ENCODE data around the gene ANXA9. TPM values are rescaled to one million over a fixed set of nuclear protein-coding genes. Genes with fewer than 3 reads are reported as not detected.

The ANXA9 gene
- total and polyA plus RNA-seq, 2 of the 4 experiments (the other 2 are of a cell fraction): 0.21 to 0.36 TPM

DNA sequence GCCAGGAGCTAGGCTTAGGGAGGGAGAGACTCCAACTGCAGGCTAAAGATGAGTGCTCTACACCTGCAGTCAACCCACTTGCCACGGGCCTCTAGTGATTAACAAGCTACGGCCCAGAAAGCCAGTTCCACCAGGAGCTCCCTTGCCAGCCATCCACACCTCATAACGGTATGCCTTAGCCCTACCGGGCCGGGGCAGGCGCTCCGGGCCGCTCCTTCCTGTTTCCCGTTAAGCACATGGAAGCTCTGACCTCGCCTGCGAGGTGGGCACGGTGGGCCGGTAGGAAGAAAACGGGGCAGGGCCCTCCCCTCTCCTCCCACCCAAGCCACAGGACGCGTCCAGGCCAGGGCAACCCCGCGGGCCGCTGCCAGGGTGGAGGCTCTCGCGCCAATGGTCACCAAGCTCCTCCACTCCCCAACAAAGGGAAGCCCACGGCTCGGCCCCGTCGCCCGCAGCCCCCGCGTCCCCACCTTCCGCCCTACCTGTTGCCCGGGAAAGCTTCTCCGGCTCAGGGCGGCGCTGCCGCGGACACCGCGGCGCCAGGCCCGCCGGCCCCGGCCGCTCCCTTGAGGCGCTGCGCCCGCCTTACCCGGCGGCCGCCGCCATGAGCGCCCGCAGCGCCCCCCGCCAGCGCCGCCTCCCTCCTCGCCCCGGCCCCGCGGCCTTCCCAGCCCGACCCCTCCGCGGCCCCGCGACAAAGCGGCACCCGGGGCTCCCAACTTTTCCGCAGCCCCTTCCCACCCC lies 8.1 kb upstream of the ANXA9 start:
- peak; percentile 33 for ATAC-seq (ENCODE audit: low read depth)
- CTCF ChIA-PET: no interaction called here
- peaks cover 38% of the 10 kb centered on the region for H3K9me1 ChIP-seq (ENCODE audit: insufficient read depth, low read length)

More for the DNA sequence above, 8.1 kb upstream of the ANXA9 start:
- Histone ChIP-seq H3K23ac (ENCODE audit: low read depth, low read length) (peak overlapping the region; percentile 97), H4K8ac (ENCODE audit: low read depth in 2 of 2, low read length in 2 of 2) (peak overlapping the region; percentile 80 to 81; a peak in 3 of 4 replicates), H4K5ac (ENCODE audit: low read depth, low read length) (peak overlapping the region; percentile 56), H2AK5ac (ENCODE audit: low read depth, low read length) (peak overlapping the region; percentile 94), H3K36me3 (ENCODE audit: control insufficient read depth, insufficient read depth, low read length) (no peaks in the 10 kb centered on the region), H3K9me3 (ENCODE audit: control insufficient read depth, insufficient read depth, low read length) (no peaks in the 10 kb centered on the region), H3K4me1 (ENCODE audit: control insufficient read depth, insufficient read depth, low read length) (peaks cover 36% of the 10 kb centered on the region), H3K27ac (ENCODE audit: insufficient read depth, low read length) (peak overlapping the region; percentile 86), H3K14ac (replicated peaks; ENCODE audit: low read depth, low read length) (peak overlapping the region; percentile 82), H3K27me3 (ENCODE audit: control insufficient read depth, insufficient read depth, low read length) (no peaks in the 10 kb centered on the region), H3K18ac (ENCODE audit: low read depth, low read length) (peak overlapping the region; percentile 16; the same call in 1 of the 2 replicates), H3K56ac (ENCODE audit: extremely low read depth, insufficient read depth, low read length) (peak overlapping the region; percentile 54), H2BK20ac (ENCODE audit: low read depth, low read length) (no peak overlapping the region), H3K4ac (ENCODE audit: low read depth, low read length) (peak overlapping the region; percentile 93), H2AK9ac (replicated peaks; ENCODE audit: low read depth, low read length, poor library complexity) (peak overlapping the region; percentile 98), H4K91ac (ENCODE audit: insufficient read depth, low read depth, low read length) (peak overlapping the region; percentile 81), H2BK15ac (ENCODE audit: low read depth, low read length) (no peak overlapping the region), H2BK5ac (ENCODE audit: low read depth, low read length, poor library complexity, severe bottlenecking) (peak overlapping the region; percentile 74), H2BK120ac (ENCODE audit: low read depth, low read length) (peak overlapping the region; percentile 47; the same call in 1 of the 2 replicates), H2AFZ (replicated peaks; ENCODE audit: low read length, poor library complexity) (peak overlapping the region; percentile 89), H3K9ac (ENCODE audit: low read depth, low read length) (peak overlapping the region; percentile 94), H3K4me3 (ENCODE audit: insufficient read depth, low read depth, low read length) (peak overlapping the region; percentile 64), H3K4me2 (ENCODE audit: low read depth, low read length) (peak overlapping the region; percentile 96), H3K79me1 (ENCODE audit: low read depth in 1 of 2, low read length in 2 of 2) (peaks cover 3 to 50% of the 10 kb centered on the region in 2 experiments; a peak in 2 of 4 replicates), H4K20me1 (ENCODE audit: insufficient read depth, low read length) (peaks cover 47% of the 10 kb centered on the region)
- 0% methylated on average over 28 of the region's 67 CpGs; no CpG with 5 or more reads in 1 of the 2 experiments for WGBS, 2 experiments (ENCODE audit: extremely low coverage in 2 of 2, insufficient read length in 1 of 2)
- no TSS peak for BruUV-seq (replicated peaks)
- dilution Hi-C loops (cut with HindIII; ENCODE audit: low sequenced_read_pairs, unreplicated experiment) (no loop called here), intact Hi-C loops (cut with micrococcal nuclease) (no loop called here), in situ Hi-C loops (cut with MboI; ENCODE audit: low sequenced_read_pairs) (loop anchor here (10.0 kb wide), 1 partner anchor 61 kb away; the partner anchor contains the start of gene BNIPL)
- TF ChIP-seq RCOR1 (IDR thresholded peaks at IDR 0.05; ENCODE audit: insufficient replicate concordance, low read length) (no peak), NFE2L2 (IDR thresholded peaks at IDR 0.05; ENCODE audit: low read depth, low read length) (no peak), MAFK (IDR thresholded peaks at IDR 0.05; ENCODE audit: low read depth, low read length) (no peak), FOS (IDR thresholded peaks at IDR 0.05; ENCODE audit: low read depth, low read length) (no peak), SMC3 (IDR thresholded peaks at IDR 0.05; ENCODE audit: low read depth, low read length) (no peak), CEBPB (IDR thresholded peaks at IDR 0.05; ENCODE audit: low read depth, low read length) (no peak), MXI1 (IDR thresholded peaks at IDR 0.05; ENCODE audit: borderline replicate concordance, low read depth, low read length) (no peak), CHD1 (IDR thresholded peaks at IDR 0.05; ENCODE audit: low read depth, low read length) (no peak), POLR2A (IDR thresholded peaks at IDR 0.05; ENCODE audit: low read depth, low read length) (no peak)
- TF ChIP-seq, protein P1, sequence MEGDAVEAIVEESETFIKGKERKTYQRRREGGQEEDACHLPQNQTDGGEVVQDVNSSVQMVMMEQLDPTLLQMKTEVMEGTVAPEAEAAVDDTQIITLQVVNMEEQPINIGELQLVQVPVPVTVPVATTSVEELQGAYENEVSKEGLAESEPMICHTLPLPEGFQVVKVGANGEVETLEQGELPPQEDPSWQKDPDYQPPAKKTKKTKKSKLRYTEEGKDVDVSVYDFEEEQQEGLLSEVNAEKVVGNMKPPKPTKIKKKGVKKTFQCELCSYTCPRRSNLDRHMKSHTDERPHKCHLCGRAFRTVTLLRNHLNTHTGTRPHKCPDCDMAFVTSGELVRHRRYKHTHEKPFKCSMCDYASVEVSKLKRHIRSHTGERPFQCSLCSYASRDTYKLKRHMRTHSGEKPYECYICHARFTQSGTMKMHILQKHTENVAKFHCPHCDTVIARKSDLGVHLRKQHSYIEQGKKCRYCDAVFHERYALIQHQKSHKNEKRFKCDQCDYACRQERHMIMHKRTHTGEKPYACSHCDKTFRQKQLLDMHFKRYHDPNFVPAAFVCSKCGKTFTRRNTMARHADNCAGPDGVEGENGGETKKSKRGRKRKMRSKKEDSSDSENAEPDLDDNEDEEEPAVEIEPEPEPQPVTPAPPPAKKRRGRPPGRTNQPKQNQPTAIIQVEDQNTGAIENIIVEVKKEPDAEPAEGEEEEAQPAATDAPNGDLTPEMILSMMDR (conservative IDR thresholded peaks at IDR 0.05; ENCODE audit: low read depth, low read length): no peak
- TF ChIP-seq, protein P2, sequence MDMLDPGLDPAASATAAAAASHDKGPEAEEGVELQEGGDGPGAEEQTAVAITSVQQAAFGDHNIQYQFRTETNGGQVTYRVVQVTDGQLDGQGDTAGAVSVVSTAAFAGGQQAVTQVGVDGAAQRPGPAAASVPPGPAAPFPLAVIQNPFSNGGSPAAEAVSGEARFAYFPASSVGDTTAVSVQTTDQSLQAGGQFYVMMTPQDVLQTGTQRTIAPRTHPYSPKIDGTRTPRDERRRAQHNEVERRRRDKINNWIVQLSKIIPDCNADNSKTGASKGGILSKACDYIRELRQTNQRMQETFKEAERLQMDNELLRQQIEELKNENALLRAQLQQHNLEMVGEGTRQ (IDR thresholded peaks at IDR 0.05; ENCODE audit: low read depth, low read length): no peak
- TF ChIP-seq, protein P3, sequence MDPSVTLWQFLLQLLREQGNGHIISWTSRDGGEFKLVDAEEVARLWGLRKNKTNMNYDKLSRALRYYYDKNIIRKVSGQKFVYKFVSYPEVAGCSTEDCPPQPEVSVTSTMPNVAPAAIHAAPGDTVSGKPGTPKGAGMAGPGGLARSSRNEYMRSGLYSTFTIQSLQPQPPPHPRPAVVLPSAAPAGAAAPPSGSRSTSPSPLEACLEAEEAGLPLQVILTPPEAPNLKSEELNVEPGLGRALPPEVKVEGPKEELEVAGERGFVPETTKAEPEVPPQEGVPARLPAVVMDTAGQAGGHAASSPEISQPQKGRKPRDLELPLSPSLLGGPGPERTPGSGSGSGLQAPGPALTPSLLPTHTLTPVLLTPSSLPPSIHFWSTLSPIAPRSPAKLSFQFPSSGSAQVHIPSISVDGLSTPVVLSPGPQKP (IDR thresholded peaks at IDR 0.05; ENCODE audit: borderline replicate concordance, low read depth, low read length): no peak
- no peak for DNase-seq
- POLR2A ChIA-PET (ENCODE audit: unreplicated experiment): interaction anchor here (0.6 kb wide), 1 partner anchor 244 kb away, joined by 4 read pairs; no protein-coding TSS in a partner anchor

All from IMR-90 (cell line).